Mesothelial cell of epicardium (in vitro differentiated cells): Measurements from ENCODE around the gene LDLRAP1. TPM values are rescaled to one million over a fixed set of nuclear protein-coding genes. Genes with fewer than 3 reads are reported as not detected.

Source experiments
- DNase-seq, 2 experiments: peaks; one replicate each; pipeline ENCODE4 v3.0.0; 2021; ENCODE audit warnings: low spot score in 2 of 2; ENCODE audit not compliant: unreplicated experiment in 2 of 2
- H3K27ac Mint-ChIP-seq: 2 replicates; pipeline ENCODE4 v1.8.0; 2021; ENCODE audit warnings: mixed read lengths
- H3K27me3 Mint-ChIP-seq: 2 replicates; pipeline ENCODE4 v1.8.0; 2021; ENCODE audit warnings: low read depth, mixed read lengths
- H3K36me3 Mint-ChIP-seq: 2 replicates; pipeline ENCODE4 v1.8.0; 2021; ENCODE audit warnings: mixed read lengths
- H3K4me1 Mint-ChIP-seq: 2 replicates; pipeline ENCODE4 v1.8.0; 2021; ENCODE audit warnings: mixed read lengths
- H3K4me3 Mint-ChIP-seq: 2 replicates; pipeline ENCODE4 v1.8.0; 2021; ENCODE audit warnings: mild to moderate bottlenecking, moderate library complexity, mixed read lengths
- H3K9me3 Mint-ChIP-seq: 2 replicates; pipeline ENCODE4 v1.8.0; 2021; ENCODE audit warnings: mixed read lengths
- CTCF ChIP-seq: fragments of 200-600 bp; sonication (generic); IDR thresholded peaks from one replicate; pipeline ENCODE4 v1.5.0; 2021; ENCODE audit warnings: antibody characterized with exemption; ENCODE audit not compliant: unreplicated experiment
- total RNA-seq: library from RNA; stranded (reverse); gene quantifications from 3 replicates; pipeline ENCODE4 v1.2.1, GENCODE V29; 2021

Gene LDLRAP1
- total RNA-seq, 1 donor from 2014 or later: 10.0 TPM

- Mint-ChIP-seq H3K27me3 (peaks cover 3% of the 10 kb centered on the region), H3K9me3 (no peaks in the 10 kb centered on the region), H3K27ac (no peak overlapping the region), H3K36me3 (no peaks in the 10 kb centered on the region), H3K4me1 (peaks cover 6% of the 10 kb centered on the region), H3K4me3 (peak overlapping the region; percentile 54)
- no peak for TF ChIP-seq CTCF
- DNase-seq: no peak
Observed at GRCh38 chr1:25543005-25543424, 391 bp upstream of the LDLRAP1 start.

- Mint-ChIP-seq H3K4me1 (peaks cover 6% of the 10 kb centered on the region), H3K27me3 (peaks cover 3% of the 10 kb centered on the region), H3K4me3 (peak overlapping the region; percentile 68), H3K36me3 (no peaks in the 10 kb centered on the region), H3K27ac (no peak overlapping the region), H3K9me3 (no peaks in the 10 kb centered on the region)
- TF ChIP-seq CTCF: no peak
- no peak for DNase-seq
Observed at GRCh38 chr1:25544243-25544764, 898 bp downstream of the LDLRAP1 start.

GRCh38 chr1:25544819-25545218 lies 1.4 kb downstream of the LDLRAP1 start:
- Mint-ChIP-seq H3K27ac (no peak overlapping the region), H3K27me3 (peaks cover 3% of the 10 kb centered on the region), H3K9me3 (no peaks in the 10 kb centered on the region), H3K36me3 (no peaks in the 10 kb centered on the region), H3K4me3 (peak overlapping the region; percentile 68), H3K4me1 (peaks cover 10% of the 10 kb centered on the region)
- TF ChIP-seq CTCF: no peak
- DNase-seq: no peak

- Mint-ChIP-seq H3K27me3 (peaks cover 3% of the 10 kb centered on the region), H3K27ac (no peak overlapping the region), H3K36me3 (no peaks in the 10 kb centered on the region), H3K9me3 (no peaks in the 10 kb centered on the region), H3K4me3 (no peak overlapping the region), H3K4me1 (peaks cover 18% of the 10 kb centered on the region)
- no peak for DNase-seq
- TF ChIP-seq CTCF: no peak
Observed at GRCh38 chr1:25545767-25546166, 2.4 kb downstream of the LDLRAP1 start.

GRCh38 chr1:25546193-25546592 lies 2.8 kb downstream of the LDLRAP1 start:
- Mint-ChIP-seq H3K9me3 (no peaks in the 10 kb centered on the region), H3K27ac (no peak overlapping the region), H3K36me3 (no peaks in the 10 kb centered on the region), H3K4me1 (peaks cover 20% of the 10 kb centered on the region), H3K27me3 (peaks cover 3% of the 10 kb centered on the region), H3K4me3 (no peak overlapping the region)
- DNase-seq: no peak
- TF ChIP-seq CTCF: no peak

- Mint-ChIP-seq H3K36me3 (no peaks in the 10 kb centered on the region), H3K4me3 (no peak overlapping the region), H3K27ac (no peak overlapping the region), H3K4me1 (peaks cover 20% of the 10 kb centered on the region), H3K27me3 (peaks cover 3% of the 10 kb centered on the region), H3K9me3 (no peaks in the 10 kb centered on the region)
- no peak for TF ChIP-seq CTCF
- DNase-seq: no peak
Observed at GRCh38 chr1:25548601-25549000, 5.2 kb downstream of the LDLRAP1 start.
